ENCODE data around the gene IL7R.

Gene IL7R

DNA sequence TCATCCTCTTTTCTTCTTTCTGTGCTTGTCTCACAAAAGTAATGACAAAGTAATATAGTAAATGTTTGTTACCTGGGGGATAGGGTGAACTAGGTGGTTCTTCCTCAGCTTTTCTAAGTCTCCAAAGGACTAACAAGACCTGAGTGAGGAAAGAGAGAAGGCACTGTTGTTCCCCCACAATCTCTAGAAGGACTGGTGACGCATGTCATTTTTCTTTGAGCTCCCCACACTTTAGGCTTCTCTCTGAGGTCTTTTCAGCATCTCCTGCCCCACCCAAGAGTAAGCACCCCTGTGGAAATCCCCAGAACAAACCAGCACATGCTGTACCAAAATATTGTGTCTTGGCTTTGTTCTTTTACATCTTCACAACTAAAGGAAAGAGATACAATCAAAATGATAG is 2.4 kb upstream of the IL7R start:
- TF ChIP-seq, protein P1, sequence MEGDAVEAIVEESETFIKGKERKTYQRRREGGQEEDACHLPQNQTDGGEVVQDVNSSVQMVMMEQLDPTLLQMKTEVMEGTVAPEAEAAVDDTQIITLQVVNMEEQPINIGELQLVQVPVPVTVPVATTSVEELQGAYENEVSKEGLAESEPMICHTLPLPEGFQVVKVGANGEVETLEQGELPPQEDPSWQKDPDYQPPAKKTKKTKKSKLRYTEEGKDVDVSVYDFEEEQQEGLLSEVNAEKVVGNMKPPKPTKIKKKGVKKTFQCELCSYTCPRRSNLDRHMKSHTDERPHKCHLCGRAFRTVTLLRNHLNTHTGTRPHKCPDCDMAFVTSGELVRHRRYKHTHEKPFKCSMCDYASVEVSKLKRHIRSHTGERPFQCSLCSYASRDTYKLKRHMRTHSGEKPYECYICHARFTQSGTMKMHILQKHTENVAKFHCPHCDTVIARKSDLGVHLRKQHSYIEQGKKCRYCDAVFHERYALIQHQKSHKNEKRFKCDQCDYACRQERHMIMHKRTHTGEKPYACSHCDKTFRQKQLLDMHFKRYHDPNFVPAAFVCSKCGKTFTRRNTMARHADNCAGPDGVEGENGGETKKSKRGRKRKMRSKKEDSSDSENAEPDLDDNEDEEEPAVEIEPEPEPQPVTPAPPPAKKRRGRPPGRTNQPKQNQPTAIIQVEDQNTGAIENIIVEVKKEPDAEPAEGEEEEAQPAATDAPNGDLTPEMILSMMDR (IDR thresholded peaks at IDR 0.05), result no peak

DNA sequence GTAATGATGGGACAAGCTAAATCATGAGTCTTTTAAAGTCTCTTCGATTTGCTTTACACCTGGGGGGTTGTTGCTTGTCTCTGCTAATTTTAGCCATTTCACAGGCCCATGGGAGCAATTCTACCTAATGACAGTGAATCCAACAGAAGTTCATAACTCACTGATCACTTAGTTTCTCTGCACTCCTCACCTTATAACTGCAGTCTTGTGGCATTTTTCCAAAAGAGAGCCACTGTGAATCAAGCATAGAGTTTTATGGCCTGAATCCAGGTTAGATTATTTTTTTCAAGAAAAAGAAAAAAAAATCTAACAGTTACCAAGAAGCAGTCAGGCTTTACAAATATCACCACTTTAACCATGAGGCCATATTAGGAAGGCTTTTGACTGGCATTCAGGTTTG is 1.5 kb upstream of the IL7R start:
- TF ChIP-seq, protein P1 (IDR thresholded peaks at IDR 0.05), result no peak

DNA sequence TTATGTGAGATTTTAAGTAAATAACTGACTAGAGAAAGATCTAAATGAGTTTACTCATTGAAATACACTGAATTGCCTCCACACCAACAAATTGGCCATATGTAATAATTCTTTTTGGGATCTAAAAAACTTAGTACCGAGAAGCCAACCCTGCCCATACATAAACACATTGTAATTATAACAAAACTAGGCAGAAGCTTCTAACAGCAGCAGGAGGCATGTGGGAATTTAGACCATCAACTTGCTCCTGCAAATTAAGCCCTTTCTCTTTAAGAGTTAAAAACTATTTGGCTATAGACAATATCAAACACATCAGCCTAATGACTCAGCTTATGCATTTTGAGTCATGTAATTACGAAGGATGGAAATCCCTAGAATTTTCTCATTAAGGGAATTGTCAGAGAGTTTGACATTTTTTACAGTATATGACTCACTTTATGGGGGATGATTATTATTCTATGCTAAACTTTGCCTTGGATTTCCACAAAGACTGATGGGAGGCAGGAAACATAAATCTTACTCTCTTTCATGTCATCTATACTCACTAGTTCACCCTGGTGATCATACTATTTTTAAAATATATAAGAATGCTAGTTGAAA is 1.0 kb downstream of the IL7R start:
- TF ChIP-seq, protein P1 (IDR thresholded peaks at IDR 0.05), result no peak

DNA sequence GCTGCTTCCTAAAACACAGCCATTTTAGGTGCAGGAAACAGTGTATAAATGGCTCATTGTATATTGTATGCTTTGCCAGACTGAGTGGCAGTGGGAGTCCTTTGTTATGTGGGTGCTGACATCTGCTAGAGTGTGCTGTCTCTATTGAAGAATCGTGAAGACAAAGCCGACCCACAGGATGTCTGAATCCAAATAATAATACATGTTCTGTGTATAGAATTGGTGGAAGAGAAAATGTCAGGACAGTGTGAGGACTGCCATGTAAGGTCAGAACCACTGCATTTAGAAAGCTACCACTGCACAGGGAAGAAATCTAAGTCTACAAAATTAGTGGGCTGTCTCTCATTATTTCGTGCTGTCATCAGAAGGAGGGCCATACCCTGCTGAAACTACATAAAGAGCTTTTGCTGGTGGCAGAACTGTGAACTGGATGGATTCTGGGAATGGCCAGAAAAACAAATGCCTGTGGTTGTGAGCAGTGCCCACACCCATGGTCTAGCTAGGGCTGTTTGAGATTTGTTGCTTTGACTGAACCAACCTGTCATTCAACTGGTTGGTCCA is 2.5 kb downstream of the IL7R start:
- TF ChIP-seq, protein P1 (IDR thresholded peaks at IDR 0.05), result no peak

DNA sequence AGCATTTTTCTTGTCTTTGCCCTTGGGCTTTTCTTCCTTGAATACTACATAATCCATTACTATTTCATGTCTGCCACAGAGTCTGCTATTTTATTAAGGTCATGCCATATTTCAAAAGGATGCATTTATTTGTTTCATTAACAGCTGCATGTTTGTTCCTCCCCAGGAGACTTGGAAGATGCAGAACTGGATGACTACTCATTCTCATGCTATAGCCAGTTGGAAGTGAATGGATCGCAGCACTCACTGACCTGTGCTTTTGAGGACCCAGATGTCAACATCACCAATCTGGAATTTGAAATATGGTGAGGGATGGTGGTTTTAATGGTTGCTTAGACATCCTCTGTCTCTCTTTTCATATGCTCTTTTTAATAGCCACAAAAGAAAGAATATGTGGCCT is 4.0 kb downstream of the IL7R start:
- TF ChIP-seq, protein P1 (IDR thresholded peaks at IDR 0.05), result no peak

DNA sequence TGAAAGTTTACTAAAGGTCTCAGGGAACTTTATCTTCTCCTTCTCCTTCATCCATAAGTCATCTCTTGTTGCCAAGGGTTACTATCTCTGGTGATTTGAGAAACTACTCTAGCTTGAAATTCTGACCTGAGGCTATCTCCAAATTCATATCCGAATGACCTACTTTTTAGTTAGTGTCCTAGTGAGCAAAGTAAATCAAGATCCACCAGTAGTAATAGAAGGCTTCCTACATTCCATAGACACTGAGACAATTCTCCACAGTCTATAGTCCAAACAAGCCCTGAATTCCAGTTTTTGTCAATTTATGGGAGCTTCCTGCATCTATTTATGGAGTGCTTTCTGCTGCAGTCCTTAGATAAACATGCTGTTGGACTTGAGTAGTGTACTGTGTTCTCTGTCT is 5.0 kb downstream of the IL7R start:
- TF ChIP-seq, protein P1 (IDR thresholded peaks at IDR 0.05), result no peak

DNA sequence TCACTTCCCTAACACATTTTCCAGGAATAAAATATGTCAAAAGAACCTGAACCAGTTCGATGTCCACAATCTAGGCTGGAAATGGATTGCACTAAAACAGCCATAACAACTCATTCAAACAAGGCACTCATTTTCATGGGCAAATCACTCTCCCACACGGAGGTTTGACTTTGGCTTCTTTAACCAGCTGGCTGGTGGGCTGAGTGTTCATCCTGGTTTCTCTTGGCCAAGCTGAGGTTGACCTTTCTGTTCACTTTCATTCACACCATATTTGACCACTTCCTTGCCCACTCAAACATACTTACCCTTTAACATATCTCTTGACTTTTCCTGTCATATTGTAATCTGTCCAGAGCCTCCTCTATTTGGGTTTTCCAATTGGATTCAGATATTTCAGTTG is 5.4 kb downstream of the IL7R start:
- TF ChIP-seq, protein P1 (IDR thresholded peaks at IDR 0.05), result no peak

DNA sequence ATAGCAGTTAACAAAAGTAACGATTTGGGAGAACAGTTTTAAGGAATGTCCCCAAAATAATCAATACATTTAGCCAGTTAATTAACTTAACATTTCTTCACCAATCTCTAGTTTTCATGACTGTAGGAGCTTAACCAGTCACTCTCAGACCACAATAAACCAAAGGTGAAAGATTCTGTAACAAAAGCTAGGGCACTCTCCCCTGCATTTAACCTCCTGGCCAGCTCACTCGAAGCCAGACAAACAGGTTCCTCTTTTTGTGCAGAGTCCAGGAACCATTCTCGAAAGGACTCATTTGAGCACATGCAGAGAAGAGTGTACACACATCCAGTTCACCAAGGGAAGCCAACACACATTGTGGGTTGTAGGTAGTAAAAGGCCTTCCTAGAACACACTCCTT is 6.5 kb downstream of the IL7R start:
- TF ChIP-seq, protein P1 (IDR thresholded peaks at IDR 0.05), result no peak
